A549 (cell line): ENCODE data around the gene DTX1. TPM values are rescaled to one million over a fixed set of nuclear protein-coding genes. Genes with fewer than 3 reads are reported as not detected.

Experiments used
- ATAC-seq, 2 experiments: fragments of 200-7000 bp in 1 of 2; fragments of >200 bp in 1 of 2; cut with Nextera tagmentation in 1 of 2; cut with Tn5 transposase in 1 of 2; 3 replicates each; pipeline versions ENCODE4 v1.8.0 to v1.9.1; 2018 to 2020; ENCODE audit warnings: mild to moderate bottlenecking in 1 of 2, moderate library complexity in 1 of 2
- CTCF ChIA-PET: fragments of 300-600 bp; sonication (Branson Sonifier 250); formaldehyde crosslinking; extraction: SDS; loops from one replicate; lab custom pipeline; 2021; ENCODE audit warnings: antibody characterized with exemption, inconsistent platforms; lab: Yijun Ruan, JAX
- POLR2A ChIA-PET: fragments of 350-600 bp; formaldehyde crosslinking; extraction: SDS; loops from one replicate; lab custom pipeline; 2021; ENCODE audit warnings: antibody characterized with exemption, inconsistent platforms; lab: Yijun Ruan, JAX
- DNase-seq, 2 experiments: peaks; one replicate each; pipeline versions ENCODE4 v3.0.0 to v3.0.0-alpha.2; 2011 to 2016; ENCODE audit warnings: low read depth in 1 of 2, low spot score in 1 of 2
- FAIRE-seq: peaks from 2 replicates; lab custom pipeline; 2011; peaks lifted over from hg19 to GRCh38; lab: Jason Lieb, UNC
- H3K27ac ChIP-seq, 2 experiments: fragments of >200 bp; sonication (Bioruptor Twin); formaldehyde crosslinking; 3 replicates each; pipeline ENCODE4 v1.5.1; 2016 to 2017
- H3K4me1 ChIP-seq: fragments of >200 bp; sonication (Bioruptor Twin); formaldehyde crosslinking; 3 replicates; pipeline ENCODE4 v1.6.1; 2016
- H3K4me2 ChIP-seq: fragments of >200 bp; sonication (Bioruptor Twin); formaldehyde crosslinking; 3 replicates; pipeline ENCODE4 v1.6.1; 2016
- H3K4me3 ChIP-seq: fragments of >200 bp; sonication (Bioruptor Twin); formaldehyde crosslinking; 3 replicates; pipeline ENCODE4 v1.5.1; 2016
- H3K9me3 ChIP-seq: fragments of >200 bp; sonication (Bioruptor Twin); formaldehyde crosslinking; 3 replicates; pipeline ENCODE4 v1.6.1; 2016
- BHLHE40 ChIP-seq: IDR thresholded peaks from 2 replicates; pipeline ENCODE4 v1.6.1; 2012; ENCODE audit warnings: low read depth, low read length, inconsistent platforms
- CBX8 ChIP-seq: fragments of 200-600 bp; sonication (generic); IDR thresholded peaks from 2 replicates; pipeline ENCODE4 v1.6.1; 2016
- CEBPB ChIP-seq, 2 experiments: fragments of >200 bp in 1 of 2; sonication (Bioruptor Twin) in 1 of 2; formaldehyde crosslinking in 1 of 2; IDR thresholded peaks; 2 replicates each; pipeline ENCODE4 v1.6.1; 2012 to 2016
- CHD2 ChIP-seq: fragments of 150-350 bp; IDR thresholded peaks from 2 replicates; pipeline ENCODE4 v1.6.1; 2014; ENCODE audit warnings: low read length; ENCODE audit not compliant: partially characterized antibody
- CHD4 ChIP-seq: fragments of 200-600 bp; sonication (generic); IDR thresholded peaks from 2 replicates; pipeline ENCODE4 v1.6.1; 2016; ENCODE audit warnings: antibody characterized with exemption, mild to moderate bottlenecking, borderline replicate concordance
- FOSB ChIP-seq: fragments of 250-450 bp; sonication (Bioruptor Pico); IDR thresholded peaks from 2 replicates; pipeline ENCODE4 v1.5.0; 2020; ENCODE audit warnings: mild to moderate bottlenecking, moderate library complexity
- GATA3 ChIP-seq: IDR thresholded peaks from 2 replicates; pipeline ENCODE4 v1.6.1; 2012; ENCODE audit warnings: borderline replicate concordance
- HOXB5 ChIP-seq: fragments of 250-450 bp; sonication (Bioruptor Pico); IDR thresholded peaks from 2 replicates; pipeline ENCODE4 v1.5.0; 2020; ENCODE audit warnings: mild to moderate bottlenecking, moderate library complexity
- KDM1A ChIP-seq: fragments of 200-600 bp; sonication (generic); IDR thresholded peaks from 2 replicates; pipeline ENCODE4 v1.6.1; 2016; ENCODE audit warnings: low read depth, mild to moderate bottlenecking
- MAFK ChIP-seq: fragments of 450-650 bp; IDR thresholded peaks from 2 replicates; pipeline ENCODE4 v1.6.1; 2014; ENCODE audit not compliant: partially characterized antibody
- MYC ChIP-seq: IDR thresholded peaks from 2 replicates; pipeline ENCODE4 v1.6.1; 2012; ENCODE audit warnings: mild to moderate bottlenecking, inconsistent platforms, low read length, improper control_type of control experiment, borderline replicate concordance
- NFE2L2 ChIP-seq: fragments of 150-350 bp; conservative IDR thresholded peaks from 2 replicates; pipeline ENCODE4 v1.6.1; 2014; ENCODE audit warnings: low read length
- NPAS2 ChIP-seq: fragments of 250-450 bp; sonication (Bioruptor Pico); IDR thresholded peaks from 2 replicates; pipeline ENCODE4 v1.8.0; 2022; ENCODE audit warnings: mild to moderate bottlenecking, moderate library complexity, borderline replicate concordance
- NR3C1 ChIP-seq: fragments of >200 bp; sonication (Bioruptor Twin); formaldehyde crosslinking; IDR thresholded peaks from 3 replicates; pipeline ENCODE4 v1.6.1; 2017
- PHF8 ChIP-seq: fragments of 200-600 bp; sonication (generic); IDR thresholded peaks from 2 replicates; pipeline ENCODE4 v1.6.1; 2016; ENCODE audit warnings: low read depth, mild to moderate bottlenecking, antibody characterized with exemption, moderate library complexity, borderline replicate concordance
- POLR2A ChIP-seq: IDR thresholded peaks from 2 replicates; pipeline ENCODE4 v1.6.1; 2012; ENCODE audit warnings: mild to moderate bottlenecking, low read length
- RFX5 ChIP-seq: fragments of 450-650 bp; IDR thresholded peaks from 2 replicates; pipeline ENCODE4 v1.7.1; 2014; ENCODE audit warnings: antibody characterized with exemption, mild to moderate bottlenecking, moderate library complexity
- SMC3 ChIP-seq: fragments of >200 bp; sonication (Bioruptor Twin); formaldehyde crosslinking; IDR thresholded peaks from 3 replicates; pipeline ENCODE4 v1.6.1; 2018; ENCODE audit warnings: inconsistent platforms
- TFCP2L1 ChIP-seq: fragments of 250-450 bp; sonication (Bioruptor Pico); IDR thresholded peaks from 2 replicates; pipeline ENCODE4 v1.5.0; 2021; ENCODE audit warnings: mild to moderate bottlenecking
- ZC3H11A ChIP-seq: fragments of 450-650 bp; IDR thresholded peaks from 2 replicates; pipeline ENCODE4 v1.6.1; 2014; ENCODE audit warnings: antibody characterized with exemption, mild to moderate bottlenecking
- WGBS: methylation state at CpG from one replicate; pipeline ENCODE4 v1.1.6; 2017; ENCODE audit errors: missing lambda C conversion rate; 5-methylcytosine and 5-hydroxymethylcytosine counted together
- polyA plus RNA-seq, 4 experiments: library from polyadenylated mRNA; depleted of rRNA in 3 of 4; stranded (reverse); fragments of >200 nt; fragmentation: RNase III in 1 of 4; extraction: RNeasy Plus Mini Kit Qiagen cat#74134 plus additional on column Dnase treatment in 1 of 4; gene quantifications; 2 replicates in 3 of 4; 3 replicates in 1 of 4; pipeline ENCODE4 v1.2.3, GENCODE V29; 2011 to 2017
- TF ChIP-seq, protein P1 (sequence below): fragments of 450-650 bp; IDR thresholded peaks from 2 replicates; pipeline ENCODE4 v1.6.1; 2014; ENCODE audit warnings: antibody characterized with exemption
- TF ChIP-seq, protein P2 (sequence below): fragments of 250-450 bp; sonication (Bioruptor Pico); IDR thresholded peaks from 2 replicates; pipeline ENCODE4 v1.5.0; 2021; ENCODE audit warnings: mild to moderate bottlenecking, moderate library complexity, borderline replicate concordance
- TF ChIP-seq, protein P3 (sequence below): fragments of 250-450 bp; sonication (Bioruptor Pico); IDR thresholded peaks from 2 replicates; pipeline ENCODE4 v1.5.0; 2020; ENCODE audit warnings: low read depth, mild to moderate bottlenecking, moderate library complexity
- TF ChIP-seq, protein P4 (sequence below): IDR thresholded peaks from 2 replicates; pipeline ENCODE4 v1.6.1; 2012
- TF ChIP-seq, protein P5 (sequence below): fragments of >200 bp; sonication (Bioruptor Twin); formaldehyde crosslinking; IDR thresholded peaks from 3 replicates; pipeline ENCODE4 v1.5.1; 2016

The DTX1 gene
- polyA plus RNA-seq, 2 of the 4 experiments (the other 2 are of a cell fraction) = 0.28 to 0.37 TPM

DNA sequence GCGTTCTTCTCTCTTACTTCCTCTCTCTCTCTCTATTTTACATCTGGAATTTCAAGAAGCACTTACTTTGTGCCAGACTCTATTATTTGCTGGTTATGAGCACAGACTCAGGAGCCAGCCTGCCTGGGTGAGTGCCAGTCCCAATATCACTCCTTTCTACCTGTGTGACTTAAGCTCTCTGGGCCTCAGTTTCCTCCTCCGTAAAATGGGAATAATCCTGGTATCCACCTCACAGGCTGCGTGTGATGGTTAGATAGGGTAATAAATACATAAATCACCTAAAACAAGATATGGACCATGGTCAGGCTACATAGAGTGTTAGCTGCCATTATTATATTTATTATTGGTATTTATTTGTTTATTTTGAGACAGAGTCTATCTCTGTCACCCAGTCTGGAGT lies 54.7 kb downstream of the DTX1 start (continued):
- TF ChIP-seq, protein P1, sequence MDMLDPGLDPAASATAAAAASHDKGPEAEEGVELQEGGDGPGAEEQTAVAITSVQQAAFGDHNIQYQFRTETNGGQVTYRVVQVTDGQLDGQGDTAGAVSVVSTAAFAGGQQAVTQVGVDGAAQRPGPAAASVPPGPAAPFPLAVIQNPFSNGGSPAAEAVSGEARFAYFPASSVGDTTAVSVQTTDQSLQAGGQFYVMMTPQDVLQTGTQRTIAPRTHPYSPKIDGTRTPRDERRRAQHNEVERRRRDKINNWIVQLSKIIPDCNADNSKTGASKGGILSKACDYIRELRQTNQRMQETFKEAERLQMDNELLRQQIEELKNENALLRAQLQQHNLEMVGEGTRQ = no peak
- TF ChIP-seq CBX8 (no peak), NR3C1 (no peak), CHD4 (no peak), HOXB5 (no peak), CEBPB (IDR thresholded peaks at IDR 0.05) (no peak), GATA3 (no peak), FOSB (CRISPR knock-in tag) (no peak)
- TF ChIP-seq, protein P2, sequence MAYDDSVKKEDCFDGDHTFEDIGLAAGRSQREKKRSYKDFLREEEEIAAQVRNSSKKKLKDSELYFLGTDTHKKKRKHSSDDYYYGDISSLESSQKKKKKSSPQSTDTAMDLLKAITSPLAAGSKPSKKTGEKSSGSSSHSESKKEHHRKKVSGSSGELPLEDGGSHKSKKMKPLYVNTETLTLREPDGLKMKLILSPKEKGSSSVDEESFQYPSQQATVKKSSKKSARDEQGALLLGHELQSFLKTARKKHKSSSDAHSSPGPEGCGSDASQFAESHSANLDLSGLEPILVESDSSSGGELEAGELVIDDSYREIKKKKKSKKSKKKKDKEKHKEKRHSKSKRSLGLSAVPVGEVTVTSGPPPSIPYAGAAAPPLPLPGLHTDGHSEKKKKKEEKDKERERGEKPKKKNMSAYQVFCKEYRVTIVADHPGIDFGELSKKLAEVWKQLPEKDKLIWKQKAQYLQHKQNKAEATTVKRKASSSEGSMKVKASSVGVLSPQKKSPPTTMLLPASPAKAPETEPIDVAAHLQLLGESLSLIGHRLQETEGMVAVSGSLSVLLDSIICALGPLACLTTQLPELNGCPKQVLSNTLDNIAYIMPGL (CRISPR knock-in tag) = no peak
- TF ChIP-seq, protein P3, sequence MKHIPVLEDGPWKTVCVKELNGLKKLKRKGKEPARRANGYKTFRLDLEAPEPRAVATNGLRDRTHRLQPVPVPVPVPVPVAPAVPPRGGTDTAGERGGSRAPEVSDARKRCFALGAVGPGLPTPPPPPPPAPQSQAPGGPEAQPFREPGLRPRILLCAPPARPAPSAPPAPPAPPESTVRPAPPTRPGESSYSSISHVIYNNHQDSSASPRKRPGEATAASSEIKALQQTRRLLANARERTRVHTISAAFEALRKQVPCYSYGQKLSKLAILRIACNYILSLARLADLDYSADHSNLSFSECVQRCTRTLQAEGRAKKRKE (CRISPR knock-in tag) = no peak

DNA sequence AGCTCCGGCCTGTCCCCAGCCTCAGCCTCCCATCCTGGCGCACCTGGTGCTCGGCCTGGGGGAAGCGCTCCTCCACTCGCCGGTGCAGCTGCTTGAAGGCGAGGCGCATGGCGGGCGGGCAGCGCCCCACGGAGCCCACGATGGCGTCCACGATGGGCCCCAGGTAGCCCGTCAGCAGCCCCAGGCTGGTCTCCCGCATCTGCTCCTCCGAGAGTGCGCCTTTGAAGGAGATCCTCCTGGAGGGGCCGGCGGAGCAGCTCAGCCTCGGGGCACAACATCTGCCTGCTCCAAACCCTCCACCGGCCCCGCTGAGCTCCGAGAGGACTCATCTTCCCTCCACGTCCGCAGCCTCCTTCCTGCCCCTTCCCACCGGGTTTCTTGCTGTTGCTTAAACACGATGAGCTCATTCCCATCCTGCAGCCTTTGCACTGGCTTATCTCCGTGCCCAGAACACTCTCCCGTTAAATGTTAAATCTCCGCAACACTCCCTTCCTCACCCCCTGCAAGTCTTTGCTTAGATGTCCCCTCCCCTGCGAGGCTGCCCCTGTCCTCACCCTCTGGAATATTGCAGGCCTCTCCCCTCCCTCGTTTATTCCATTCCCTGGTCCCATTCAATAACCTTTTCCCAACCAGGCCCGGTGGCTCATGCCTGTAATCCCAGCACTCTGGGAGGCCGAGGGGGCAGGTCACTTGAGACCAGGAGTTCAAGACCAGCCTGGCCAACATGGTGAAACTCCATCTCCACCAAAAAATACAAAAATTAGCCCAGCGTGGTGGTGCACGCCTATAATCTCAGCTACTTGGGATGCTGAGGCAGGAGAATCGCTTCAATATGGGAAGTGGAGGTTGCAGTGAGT lies 55.7 kb downstream of the DTX1 start:
- no peak overlapping the region for H3K4me2 ChIP-seq
- ATAC-seq = no peak
- H3K9me3 ChIP-seq = no peaks in the 10 kb centered on the region
- ChIA-PET POLR2A (no interaction called here), CTCF (interaction anchor here (0.7 to 4.9 kb wide), 5 partner anchors 14 to 83 kb away, joined by 3 to 22 read pairs (median 4); no protein-coding TSS in a partner anchor)
- TF ChIP-seq PHF8 (no peak), CBX8 (no peak), ZC3H11A (no peak), CHD4 (no peak), SMC3 (no peak), MAFK (no peak), MYC (no peak), NPAS2 (no peak), KDM1A (no peak), POLR2A (no peak), FOSB (CRISPR knock-in tag) (no peak), NFE2L2 (no peak), TFCP2L1 (no peak), CHD2 (no peak), RFX5 (no peak), BHLHE40 (no peak)
- TF ChIP-seq, protein P2 (CRISPR knock-in tag) = no peak
- TF ChIP-seq, protein P4, sequence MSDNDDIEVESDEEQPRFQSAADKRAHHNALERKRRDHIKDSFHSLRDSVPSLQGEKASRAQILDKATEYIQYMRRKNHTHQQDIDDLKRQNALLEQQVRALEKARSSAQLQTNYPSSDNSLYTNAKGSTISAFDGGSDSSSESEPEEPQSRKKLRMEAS = no peak
- TF ChIP-seq, protein P5, sequence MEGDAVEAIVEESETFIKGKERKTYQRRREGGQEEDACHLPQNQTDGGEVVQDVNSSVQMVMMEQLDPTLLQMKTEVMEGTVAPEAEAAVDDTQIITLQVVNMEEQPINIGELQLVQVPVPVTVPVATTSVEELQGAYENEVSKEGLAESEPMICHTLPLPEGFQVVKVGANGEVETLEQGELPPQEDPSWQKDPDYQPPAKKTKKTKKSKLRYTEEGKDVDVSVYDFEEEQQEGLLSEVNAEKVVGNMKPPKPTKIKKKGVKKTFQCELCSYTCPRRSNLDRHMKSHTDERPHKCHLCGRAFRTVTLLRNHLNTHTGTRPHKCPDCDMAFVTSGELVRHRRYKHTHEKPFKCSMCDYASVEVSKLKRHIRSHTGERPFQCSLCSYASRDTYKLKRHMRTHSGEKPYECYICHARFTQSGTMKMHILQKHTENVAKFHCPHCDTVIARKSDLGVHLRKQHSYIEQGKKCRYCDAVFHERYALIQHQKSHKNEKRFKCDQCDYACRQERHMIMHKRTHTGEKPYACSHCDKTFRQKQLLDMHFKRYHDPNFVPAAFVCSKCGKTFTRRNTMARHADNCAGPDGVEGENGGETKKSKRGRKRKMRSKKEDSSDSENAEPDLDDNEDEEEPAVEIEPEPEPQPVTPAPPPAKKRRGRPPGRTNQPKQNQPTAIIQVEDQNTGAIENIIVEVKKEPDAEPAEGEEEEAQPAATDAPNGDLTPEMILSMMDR = no peak
- no peak overlapping the region for H3K27ac ChIP-seq
- no peaks in the 10 kb centered on the region for H3K4me1 ChIP-seq
- no peak overlapping the region for H3K4me3 ChIP-seq
- WGBS = 77% methylated on average over 25 of the region's 39 CpGs
- no peak for FAIRE-seq
- DNase-seq = no peak
